GM12873 (cell line): ENCODE data around the gene S100A4.

Experiments used
- TF ChIP-seq, protein P1 (sequence below): IDR thresholded peaks from 2 replicates; pipeline ENCODE4 v1.5.1; 2012; ENCODE audit warnings: low read depth, mild to moderate bottlenecking, moderate library complexity, low read length, control low read depth; ENCODE audit not compliant: insufficient read depth; ENCODE audit errors: missing control alignments

Gene S100A4

DNA sequence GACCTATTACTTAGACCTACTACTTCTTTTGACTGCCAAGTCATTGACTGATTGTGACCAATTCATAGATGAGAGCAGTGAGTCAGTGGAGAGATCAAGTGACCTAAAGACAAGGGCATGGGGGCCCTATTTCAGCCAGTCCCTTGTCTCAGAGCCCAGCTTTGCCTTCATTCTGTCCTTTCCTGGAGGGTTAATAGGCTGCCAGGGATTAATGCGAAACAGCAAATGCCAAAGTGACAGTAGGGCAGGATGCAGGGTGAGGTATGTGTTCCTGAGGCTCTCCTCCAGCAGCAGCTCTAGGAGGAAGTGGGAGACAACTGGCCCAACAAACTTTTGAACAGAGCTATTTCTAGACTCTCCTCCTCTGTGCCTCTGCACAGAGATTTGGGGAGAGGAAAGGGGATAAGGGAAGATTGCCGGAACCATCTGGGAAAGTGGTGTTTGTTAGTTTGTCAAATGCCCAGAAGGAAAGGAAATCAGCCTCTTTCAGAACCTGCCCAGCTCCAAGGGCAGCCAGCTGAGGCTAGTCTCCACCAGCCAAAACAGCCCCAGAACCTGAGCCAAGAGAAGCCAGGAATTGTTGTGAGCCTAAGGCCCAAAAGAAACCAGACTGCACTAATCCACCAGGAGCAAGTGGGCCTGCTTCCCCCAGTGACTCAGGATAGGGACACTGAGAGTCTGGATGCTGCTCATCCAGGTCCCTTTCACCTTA lies 8.4 kb upstream of the S100A4 start:
- TF ChIP-seq, protein P1, sequence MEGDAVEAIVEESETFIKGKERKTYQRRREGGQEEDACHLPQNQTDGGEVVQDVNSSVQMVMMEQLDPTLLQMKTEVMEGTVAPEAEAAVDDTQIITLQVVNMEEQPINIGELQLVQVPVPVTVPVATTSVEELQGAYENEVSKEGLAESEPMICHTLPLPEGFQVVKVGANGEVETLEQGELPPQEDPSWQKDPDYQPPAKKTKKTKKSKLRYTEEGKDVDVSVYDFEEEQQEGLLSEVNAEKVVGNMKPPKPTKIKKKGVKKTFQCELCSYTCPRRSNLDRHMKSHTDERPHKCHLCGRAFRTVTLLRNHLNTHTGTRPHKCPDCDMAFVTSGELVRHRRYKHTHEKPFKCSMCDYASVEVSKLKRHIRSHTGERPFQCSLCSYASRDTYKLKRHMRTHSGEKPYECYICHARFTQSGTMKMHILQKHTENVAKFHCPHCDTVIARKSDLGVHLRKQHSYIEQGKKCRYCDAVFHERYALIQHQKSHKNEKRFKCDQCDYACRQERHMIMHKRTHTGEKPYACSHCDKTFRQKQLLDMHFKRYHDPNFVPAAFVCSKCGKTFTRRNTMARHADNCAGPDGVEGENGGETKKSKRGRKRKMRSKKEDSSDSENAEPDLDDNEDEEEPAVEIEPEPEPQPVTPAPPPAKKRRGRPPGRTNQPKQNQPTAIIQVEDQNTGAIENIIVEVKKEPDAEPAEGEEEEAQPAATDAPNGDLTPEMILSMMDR = no peak

DNA sequence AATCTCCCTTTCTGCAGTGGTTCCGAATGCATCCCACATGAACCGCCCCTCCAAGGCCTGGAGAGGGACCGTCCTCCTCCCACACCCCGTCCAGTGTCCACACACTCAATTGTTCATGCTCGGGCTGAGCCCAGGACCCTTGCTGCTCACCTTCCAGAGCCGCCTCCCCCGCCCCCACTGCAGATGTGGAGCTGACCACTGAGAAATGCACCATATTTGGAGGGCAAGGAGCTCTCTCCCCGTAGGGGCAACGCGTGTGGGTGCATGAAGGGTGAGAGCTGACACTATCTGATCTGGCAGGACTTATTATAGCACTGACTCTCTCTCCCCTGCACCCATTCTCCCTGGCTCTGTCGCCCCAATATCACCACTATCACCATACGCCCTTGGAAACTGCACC lies 7.5 kb upstream of the S100A4 start:
- TF ChIP-seq, protein P1 = no peak

DNA sequence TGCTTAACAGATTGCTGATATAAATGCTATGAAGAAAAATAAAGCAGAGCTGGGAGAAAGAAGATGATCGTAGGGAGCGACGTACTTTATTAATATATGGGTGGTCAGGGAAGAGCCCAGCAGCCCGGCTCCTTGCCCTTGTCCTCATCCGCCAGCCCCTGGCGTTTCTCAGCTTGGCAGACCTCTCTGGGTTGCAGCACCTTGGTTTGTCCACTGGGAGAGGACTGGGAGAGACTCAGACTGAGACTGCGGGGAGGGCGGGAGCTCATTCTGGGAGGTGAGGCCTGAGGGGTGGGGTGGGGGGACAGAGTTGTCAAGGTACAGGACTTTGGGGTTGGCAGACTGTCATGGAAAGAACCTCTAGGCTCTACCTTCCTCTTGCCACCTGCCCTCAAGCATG lies 6.7 kb upstream of the S100A4 start:
- TF ChIP-seq, protein P1 = no peak

DNA sequence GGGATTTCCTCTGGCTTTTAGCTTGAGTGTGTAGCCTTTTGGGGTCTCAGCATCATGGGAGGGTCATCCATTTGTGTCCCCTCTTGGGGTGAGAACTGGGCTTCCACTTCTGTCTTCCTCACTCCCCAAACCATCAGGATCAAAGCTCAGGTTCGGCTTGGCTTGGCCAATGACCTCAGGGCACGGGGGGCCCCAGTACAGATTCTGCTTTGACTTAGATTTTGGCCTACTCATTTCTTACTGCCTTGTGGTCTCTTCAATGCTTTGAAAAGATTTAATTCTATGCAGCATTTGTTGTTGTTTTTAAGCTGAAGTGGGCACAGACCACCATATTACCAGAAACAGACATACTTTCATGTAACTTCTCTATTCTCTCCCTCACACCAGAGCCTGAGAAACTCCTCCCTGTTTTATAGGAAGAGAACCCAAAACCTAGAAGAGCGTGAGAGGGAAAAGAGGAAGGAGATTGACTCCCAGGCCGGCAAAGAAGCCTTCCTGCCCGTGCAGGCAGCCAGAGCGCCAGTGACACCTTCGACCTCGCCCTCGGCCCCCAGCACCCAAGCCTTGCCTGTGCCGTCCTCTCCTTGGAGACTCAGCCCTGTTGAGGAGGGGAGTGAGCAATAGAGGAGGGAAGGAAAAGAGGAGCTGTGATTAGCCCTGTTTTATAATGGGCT lies 5.4 kb upstream of the S100A4 start:
- TF ChIP-seq, protein P1 = no peak

DNA sequence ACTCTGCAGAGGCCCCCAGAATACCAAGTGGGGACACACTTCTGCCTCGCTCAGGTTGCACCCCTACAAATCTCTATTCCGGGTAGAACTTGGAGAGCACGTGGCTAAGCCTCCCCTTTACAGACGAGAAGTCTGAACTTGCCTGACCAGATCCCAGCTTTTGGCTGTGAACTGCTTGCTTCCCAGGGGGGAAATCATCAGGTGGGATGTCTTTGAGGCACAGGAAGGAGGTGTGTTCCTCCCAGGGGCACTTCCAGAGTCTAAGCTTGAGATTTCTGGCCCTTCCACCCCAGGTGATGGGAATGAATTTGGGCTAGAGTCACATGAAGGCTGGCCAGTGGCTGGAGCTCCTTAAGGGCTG lies 4.8 kb upstream of the S100A4 start:
- TF ChIP-seq, protein P1 = no peak

DNA sequence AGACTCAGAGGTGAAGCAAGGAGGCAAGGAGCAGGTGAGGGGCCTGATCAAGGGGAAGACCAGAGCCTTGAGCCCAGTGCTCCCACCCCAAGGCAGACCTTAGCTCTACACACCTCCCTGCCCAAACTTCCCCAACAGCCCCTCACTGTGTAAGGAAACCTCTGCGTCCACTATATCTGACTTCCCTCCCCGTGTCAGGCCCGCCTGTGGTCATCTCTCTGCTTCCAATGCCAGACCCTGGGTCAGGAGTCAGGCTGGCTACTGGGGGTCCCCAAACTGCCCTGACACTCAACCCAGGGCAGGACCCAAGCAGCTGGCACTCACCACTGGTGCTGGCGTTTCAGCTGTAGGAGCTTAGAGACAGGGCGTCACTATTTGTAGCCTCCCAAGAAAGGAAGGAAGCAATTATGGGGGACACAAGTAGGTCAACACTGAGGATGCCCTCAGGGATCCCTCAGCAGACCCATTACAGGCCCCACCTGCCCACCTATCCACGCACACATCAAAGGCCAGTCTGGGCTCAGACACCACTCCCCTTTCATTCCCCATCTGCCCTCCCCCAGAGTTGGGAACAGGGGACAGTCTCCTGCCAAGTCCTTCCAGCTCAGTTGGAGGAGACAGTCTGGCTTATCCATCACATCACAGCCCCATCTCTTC lies 4.3 kb upstream of the S100A4 start:
- TF ChIP-seq, protein P1 = no peak

DNA sequence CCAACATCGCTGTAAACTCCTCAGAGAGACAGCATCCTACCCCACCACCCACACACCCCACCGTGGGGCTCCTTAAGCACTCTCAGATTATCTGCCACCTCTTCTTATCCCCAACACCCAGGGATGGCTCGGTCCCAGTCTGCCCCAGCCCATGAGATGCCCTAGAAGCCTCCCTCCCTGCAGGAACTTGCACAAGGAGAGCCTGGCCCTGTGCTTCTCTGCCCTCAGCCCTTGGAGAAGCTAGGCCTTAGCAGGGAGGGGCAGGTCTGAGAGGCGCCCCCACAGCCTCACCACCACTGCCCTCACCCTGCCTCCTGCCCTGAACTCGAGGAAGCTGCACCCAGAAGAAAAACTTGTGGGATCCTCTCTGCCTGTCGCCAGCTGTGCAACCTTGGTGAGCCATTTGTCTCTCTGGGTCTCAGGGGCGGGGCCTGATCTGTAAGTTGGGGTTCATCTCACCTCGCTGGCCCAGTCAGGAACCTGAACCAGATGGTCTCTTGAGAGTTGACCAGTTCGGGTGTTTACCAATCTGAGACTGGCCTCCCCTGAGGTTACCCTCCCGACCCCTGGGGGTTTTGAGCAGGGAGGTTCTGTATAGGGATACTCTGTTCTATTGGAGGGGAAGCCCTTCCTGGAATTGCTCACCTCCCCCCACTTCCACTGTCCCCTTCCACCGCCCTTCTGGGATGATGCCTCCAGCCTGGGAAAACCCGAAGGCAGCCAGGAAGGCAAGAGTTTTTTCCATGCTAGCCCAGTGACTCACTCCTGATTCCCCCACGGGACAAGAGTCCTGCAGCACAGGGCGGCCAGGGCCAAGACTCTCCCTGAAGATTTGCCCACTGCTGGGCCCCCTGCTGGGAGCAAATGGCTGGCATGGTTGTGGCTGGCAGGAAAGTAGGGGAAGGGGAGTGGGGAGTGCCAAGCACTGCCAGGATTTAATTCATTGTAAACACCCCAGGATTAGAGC lies 3.4 kb upstream of the S100A4 start, which contains the start of gene S100A3:
TSS of gene S100A3 (minus strand) at position 537 of the 967 bp plus-strand sequence. CDS start 773 bp downstream, outside the sequence.
- TF ChIP-seq, protein P1 = no peak
